Medulla oblongata (tissue), 1 donor: ENCODE measurements around the gene CLDN19.
"Not testable (repeated sequence)": the region's sequence is repeated elsewhere in the genome, so short reads cannot be mapped to it uniquely, and the experiment has no call there.

Experiments used
- DNase-seq: peaks from one replicate; pipeline ENCODE4 v3.0.0-alpha.2; 2015; ENCODE audit errors: extremely low spot score

CLDN19 gene

DNA sequence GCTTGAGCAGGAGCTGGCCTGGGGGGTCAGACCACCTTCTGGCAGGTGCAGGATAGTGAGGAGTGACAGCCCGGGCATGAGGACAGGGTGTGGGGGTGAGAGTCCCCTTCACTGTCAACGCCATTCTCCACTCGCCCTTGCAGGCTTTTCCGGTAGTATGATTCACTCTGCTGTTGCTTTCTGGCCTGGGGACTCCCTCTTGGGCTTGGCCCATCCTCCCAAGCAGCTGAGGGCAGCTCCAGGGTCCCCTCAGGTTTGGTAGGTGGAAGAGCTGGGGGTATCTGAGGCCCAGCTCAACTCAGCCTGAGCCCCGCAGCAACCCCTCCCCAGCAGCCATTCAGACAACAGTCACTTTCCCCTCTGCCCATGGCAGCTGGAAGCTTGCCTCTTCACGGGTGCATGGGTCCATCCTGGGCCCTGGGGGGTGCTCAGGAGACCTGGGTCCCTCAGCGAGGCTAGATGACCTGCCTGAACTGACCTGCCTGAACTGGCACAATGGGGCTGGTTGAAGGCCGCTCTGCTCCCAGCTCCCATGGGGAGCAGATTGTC, 1.3 kb downstream of the CLDN19 start:
- no peak for DNase-seq

DNA sequence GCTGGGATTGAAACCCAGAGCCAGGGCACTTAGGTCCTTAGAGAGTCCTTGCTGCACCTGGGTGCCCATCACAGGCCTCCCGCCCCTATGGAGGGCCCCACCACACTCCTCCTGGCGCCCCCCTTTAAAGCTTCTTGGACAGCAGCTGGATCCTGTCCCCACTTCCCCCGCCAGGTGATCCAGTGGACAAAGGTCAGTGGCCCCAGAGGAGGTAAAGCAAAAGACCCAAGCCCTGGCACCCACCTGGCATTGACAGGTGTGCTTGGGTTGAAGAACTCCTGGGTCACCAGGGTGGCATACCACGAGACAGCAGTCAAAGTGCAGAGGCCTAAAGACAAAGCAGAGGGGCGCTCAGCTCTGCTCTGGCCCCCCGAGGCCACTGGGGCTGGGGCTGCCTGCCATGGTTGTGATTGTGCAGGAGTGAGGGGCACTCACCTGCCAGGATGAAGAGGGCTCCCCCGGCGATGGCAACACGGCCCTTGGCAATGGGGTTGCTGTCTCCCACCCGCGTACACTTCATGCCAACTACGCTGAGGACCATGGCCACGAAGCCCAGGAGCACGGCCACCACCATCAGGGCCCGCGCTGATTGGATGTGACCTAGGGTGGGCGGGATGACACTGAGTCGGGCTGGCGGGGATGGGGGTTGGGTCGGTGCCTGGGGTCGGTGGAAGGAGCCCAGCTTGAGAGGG, 1.9 kb downstream of the CLDN19 start:
- DNase-seq = no peak

DNA sequence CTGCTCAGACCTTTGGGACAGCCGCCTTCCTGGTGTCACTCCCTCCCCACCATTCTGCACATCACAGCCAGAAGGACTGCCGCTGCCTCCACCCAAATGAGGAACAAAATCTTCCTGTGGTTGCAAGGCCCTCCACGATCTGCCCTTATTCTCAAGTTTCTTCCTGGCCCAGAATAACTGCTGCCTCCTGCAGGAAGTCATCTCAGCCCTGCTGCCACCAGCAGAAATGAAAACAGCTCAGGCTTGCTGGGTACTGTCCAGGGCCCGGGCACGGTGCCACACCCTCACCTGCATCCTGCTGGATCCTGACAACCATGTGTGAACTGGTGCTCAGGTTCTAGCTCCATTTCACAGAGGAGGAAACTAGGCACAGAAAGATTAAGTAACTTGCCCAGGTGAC, 2.8 kb downstream of the CLDN19 start:
- DNase-seq = peak; percentile 56

DNA sequence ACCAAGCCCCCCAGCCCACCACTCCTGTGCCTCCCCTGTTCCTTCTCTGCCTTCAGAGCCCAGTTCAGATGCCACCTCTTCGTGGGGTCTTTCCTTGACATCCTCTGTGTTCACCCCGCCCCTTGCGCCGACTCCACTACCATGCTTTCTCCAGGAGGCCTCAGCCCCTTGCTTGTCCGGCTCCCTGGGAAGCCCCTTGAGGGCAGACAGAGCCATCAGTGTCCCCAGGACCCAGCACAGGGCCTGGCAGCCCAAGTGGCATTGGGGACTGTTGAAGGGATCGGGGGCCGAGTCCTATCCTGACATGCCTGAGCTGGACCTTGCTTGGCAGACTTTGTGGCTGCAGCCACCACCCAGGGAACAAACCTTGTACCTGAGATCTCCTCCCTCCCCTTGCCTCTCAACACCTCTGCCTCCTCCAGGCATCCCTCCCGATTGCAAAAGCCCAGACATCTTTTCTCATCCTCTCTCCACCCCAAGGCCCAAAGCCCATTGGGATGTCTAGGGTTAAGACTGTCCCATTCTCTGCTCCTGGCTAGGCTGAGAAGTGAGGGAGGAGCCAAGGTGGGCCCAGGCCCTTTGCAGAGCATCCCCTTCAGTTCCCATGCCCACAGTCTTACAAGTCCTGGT, 3.4 kb downstream of the CLDN19 start:
- no peak for DNase-seq

DNA sequence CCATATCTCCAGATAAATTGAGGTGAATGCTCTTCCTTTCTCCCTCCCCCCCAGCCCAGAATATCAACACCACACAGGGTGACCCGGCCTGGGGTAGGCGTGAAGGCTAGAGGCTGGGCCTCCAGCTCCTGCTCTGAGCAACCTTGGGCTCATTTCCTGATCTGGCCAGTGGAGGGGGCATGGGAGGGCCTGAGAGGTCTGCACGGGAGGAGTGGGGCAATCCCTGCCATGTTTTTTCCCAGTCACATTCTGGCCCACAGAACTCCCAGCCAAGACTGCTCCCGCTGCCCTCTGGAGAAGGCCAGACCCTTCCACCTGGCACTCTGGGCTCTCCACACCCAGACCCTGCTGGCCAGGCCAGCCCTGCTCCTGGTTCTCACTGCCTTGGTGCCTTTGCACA, 3.9 kb downstream of the CLDN19 start:
- no peak for DNase-seq

DNA sequence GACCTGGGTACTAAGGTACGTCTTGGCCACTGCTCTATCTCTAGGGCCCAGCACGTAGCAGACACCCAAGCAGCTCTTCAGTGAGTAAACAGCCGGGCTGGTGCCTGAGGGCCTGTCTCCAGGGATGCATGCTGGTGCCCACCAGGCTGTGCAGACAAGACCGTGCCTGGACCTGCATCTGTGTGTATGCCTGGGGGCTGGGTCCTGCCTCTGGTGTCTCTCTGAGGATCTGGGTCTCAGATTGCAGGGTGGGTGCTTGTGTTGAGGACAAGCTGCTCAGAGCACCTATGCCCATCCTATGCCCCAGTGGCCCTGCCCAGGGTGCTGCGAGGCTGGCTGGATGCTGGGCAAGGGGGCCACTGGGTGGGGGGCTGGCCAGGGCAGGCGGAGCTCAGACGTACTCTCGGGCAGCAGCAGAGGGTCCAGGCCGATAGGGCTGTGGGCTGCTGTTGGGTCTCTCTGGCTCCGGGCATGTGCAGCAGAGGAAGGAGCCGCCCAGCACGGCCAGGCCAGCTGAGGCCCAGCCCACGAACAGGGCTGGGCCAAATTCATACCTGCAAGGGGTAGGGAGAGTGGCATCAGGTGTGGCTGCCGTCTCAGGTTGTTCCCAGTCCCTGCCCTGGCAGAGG, 4.4 kb downstream of the CLDN19 start:
- DNase-seq = no peak

DNA sequence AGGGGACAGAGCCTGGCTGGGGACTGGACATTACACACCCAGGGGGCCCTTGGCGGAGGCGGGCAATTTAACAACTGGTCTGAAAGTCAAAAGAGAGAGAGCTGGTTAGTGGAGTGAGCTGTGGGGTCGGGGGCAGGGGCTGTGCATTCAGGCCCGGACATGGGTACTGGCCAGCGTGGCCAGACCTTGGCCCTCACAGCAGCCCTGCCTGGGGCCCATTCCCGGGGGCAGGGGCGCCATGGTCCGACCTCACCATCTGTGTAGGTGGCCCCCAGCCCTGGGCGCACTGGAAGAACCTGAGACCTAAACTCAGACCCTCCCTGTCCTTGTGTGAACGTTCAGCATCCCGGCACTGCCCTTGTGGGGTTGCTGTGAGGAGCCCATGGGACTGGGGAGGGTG, 5.0 kb downstream of the CLDN19 start:
- no peak for DNase-seq

DNA sequence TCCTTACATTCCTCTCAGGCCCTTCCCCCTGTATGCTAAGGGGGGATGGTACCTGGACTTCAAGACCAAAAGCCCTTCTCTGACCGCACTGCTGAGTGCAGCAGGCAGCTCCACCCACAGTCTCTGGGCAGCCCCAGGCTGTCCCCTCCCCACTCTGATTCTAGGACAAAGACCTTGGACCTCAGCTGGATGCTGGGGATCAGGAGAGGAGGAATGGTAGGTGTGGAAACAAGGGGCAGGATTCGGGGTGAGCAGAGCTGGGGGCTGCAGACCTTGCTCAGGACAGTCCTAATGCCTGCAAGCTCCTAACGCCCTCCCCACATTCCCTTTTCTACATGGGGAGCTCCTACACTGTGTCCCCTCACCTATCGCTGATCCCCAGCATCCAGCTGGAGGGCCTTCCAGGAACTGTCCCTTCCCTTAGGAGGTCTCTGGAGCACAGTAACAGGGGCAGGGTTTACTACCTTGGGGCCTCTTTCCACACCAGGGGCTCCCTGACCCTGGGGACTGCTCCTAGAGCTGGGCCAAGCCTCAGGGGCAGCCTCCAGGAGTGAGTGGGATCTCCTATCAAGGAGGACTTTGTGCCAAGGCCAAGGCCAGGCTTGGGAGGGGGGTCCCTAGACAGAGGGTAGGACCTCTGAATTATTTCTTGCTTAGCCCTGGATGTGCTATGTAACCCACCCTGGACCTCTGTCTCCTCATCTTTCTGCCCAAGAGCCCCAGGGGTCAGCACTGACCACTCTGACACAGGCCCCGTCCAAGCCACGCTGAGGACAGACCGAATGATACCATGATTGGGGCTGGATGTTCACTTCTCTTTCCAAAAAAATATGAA, 5.6 kb downstream of the CLDN19 start:
- DNase-seq = no peak

DNA sequence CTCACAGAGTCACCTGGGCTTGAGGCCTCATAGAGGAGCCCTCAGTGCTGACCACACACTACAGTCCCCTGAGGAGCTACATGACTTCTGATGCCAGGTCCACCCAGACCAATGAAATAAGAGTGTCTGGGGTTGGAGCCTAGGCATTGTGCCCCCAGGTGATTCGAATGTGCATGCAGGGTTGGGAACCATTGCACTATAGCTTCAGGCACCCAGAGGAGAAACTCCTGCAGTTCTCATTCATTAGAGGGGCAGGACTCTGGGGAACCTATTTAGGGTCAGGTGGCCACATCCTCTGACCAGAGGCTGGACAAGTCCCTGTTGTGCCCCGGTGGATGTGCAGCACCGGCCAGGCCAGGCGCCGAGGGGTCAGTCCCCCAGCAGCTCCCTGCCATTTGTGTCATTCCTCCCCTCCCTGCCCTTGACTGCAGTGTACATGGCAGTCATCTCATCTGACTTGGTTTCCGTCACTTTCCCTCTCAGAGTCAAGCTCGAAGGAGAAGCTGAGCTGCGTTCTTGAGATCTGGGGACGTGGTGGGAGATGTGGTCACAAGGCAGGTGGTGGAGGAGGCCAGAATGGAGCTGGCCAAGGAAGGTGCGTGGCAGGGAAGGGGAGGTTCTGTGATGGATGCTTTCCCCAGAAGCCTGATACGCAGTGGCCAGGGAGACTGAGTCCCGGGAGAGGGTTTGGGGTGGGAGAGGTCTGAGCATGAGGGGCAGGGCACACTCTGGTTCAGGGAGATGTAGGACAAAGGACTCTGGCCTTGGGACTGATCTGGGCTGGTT, 6.4 kb downstream of the CLDN19 start:
- no peak for DNase-seq

DNA sequence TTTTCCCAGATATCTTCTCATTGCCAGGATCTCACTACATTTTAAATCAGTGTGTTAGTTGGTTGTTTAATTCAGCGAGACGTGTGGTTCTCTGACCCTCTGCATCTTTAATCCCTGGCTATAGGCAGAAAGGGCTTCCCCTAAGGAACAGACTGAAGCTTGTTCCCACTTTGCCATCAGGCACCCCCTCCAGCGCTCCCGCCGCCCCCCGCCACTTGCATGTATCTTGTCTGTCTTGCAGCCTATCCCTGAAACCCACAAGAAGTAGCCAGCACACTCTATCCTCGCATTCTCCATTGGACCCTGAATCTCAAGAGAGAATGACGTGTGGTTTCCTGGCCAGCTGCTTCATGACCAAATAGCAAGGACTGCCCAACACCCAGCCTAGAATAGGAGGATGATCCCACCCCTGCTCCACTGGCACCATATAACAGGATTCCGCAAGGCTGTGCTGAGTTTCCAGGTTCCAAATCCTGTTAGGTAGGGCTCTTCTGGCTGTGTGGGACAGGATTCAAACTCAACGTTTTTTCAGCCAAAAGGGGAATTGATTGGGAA, 7.8 kb downstream of the CLDN19 start:
- no peak for DNase-seq

DNA sequence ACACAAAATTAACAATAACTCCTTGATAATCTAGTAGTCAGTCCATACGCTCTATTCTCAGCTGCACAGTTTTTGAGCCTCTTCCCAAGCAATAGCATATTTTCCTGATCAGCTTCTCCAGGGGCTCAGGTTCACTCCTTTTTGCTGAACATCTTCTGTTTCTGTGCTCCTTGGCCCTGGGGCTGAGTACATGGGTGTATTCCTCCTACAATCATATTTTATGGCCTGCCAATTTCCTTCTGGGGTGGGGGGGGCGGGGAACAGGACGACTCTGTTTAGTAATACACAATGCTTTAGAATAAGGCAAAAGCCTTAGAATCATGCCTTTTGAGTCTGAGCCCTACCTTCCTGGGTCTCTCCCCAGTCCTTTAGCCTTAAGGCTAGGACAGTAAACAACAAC, 8.5 kb downstream of the CLDN19 start:
- DNase-seq = no peak

DNA sequence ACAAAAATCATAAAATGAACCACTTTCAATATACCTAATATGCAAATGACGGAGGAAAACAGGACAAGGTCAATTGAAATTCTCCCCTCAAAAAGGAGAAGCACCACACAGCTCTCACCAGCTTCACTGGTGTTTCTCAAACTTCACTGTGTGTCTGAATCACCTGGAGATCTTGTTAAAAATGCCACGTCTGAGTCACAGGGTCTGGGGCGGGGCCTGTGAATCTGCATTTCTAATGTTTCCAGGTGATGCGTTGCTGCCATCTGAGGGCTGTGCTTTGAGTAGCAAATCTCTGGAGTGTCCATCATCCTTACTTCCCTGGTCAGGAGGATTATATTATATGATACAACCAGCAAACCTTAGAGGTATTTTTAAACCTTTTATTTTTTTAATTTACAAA, 9.0 kb downstream of the CLDN19 start:
- no peak for DNase-seq

DNA sequence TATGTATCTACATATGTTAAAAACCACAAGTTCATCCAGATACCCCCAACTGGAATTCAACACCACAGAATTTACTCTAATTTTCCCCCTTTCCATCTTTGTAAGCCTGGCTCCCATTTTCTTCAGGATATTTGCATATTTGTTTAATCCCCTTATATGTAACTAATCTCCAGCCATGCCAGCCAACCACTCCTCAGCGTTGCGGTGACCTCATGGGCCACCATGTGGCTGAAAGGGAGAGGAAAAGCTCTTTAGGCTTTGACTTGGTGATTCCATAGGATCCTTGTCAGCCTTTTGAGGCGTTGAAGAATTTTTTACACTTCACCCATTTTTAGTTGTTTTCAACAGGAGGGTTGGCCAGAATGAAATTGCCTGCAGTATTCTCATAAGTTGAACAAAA, 10.0 kb downstream of the CLDN19 start:
- DNase-seq = no peak

DNA sequence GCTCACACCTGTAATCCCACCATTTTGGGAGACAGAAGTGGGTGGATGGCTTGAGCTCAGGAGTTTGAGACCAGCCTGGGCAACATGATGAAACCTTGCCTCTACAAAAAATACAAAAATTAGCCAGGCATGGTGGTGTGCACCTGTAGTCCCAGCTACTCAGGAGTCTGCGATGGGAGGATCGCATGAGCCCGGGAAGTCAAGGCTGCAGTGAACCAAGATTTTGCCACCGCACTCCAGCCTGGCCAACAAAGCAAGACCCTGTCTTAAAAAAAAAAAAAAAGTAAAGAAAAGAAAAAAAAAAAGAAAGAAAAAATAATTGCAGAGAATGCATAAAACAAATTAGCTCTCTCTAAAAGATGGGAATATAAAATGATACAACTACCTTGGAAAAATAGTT, 14.2 kb downstream of the CLDN19 start:
- not testable (repeated sequence) for DNase-seq

DNA sequence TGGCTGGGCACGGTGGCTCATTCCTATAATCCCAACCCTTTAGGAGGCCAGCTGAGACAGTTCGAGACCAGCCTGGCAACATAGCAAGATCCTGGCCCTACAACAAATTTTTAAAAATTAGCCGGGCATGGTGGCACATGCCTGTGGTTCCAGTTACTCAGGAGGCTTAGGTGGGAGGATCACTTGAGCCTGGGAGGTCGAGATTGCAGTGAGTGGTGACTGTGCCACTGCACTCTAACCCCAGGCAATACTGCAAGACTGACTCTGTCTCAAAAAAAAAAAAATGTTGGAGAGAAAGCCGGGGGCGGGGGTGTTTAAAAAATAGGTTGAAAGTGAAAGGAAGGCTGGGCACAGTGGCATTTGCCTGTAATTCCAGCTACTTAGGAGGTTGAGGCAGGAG, 16.5 kb downstream of the CLDN19 start:
- DNase-seq = no peak

DNA sequence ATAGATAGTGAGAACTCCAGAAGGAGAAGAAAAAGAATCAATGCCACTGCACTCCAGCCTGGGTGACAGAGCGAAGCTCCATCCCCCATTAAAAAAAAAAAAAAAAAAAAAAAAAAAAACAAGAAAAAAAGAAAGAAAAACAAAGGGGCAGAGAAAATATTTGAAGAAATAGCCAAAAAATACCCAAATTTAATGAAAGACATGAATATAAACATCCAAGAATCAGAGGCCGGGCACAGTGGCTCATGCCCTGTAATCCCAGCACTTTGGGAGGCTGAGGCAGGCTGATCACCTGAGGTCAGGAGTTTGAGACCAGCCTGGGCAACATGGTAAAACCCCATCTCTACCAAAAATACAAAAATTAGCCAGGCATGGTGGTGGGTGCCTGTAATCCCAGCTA, 17.6 kb downstream of the CLDN19 start:
- not testable (repeated sequence) for DNase-seq

DNA sequence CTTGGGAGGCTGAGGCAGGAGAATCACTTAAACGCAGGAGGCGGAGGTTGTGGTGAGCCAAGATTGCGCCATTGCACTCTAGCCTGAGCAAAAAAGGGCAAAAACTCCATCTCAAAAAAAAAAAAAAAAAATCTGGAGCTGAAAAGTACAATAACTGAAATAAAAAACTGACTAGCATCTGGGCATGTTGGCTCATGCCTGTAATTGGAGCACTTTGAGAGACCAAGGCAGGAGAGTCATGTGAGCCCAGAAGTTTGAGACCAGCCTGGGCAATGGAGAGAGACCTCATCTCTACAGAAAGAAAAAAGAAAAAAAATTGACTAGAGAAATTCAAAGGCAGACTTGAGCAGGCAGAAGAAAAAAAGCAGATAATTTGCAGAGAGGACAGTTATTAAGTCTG, 18.1 kb downstream of the CLDN19 start:
- DNase-seq = no peak

DNA sequence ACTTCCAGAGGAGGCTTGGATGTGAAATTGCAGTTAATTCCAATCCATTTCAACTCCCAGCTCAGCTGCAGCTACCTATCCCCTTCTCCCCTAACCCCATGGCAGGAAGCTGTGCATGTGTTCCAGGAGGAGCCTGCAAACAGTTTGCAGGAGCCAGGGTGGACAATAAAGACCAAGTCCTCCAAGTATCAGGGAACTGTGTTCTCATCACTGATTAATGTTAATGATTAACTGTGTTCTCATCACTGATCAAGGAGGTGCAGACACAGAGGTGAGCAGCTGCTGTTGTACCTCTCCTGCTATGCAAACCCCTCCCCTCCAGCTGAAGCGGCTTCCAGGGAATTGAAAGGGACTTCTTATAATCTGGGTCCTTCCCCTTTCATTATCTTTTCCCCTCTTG, 19.2 kb downstream of the CLDN19 start:
- DNase-seq = no peak

DNA sequence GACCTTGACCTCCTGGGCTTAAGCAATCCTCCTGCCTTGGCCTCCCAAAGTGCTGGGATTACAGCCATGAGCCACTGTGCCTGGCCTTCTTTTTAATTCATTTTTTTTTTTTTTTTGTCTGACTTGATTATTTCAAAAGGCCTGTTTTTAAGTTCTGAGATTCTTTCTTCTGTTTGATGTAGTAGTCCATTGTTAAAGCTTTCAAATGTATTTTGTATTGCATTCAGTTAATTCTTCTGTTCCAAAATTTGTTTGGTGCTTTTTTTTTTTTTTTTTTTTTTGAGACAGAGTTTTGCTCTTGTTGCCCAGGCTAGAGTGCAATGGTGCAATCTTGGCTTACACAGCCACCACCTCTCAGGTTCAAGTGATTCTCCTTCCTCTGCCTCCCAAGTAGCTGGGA, 25.6 kb downstream of the CLDN19 start:
- not testable (repeated sequence) for DNase-seq

DNA sequence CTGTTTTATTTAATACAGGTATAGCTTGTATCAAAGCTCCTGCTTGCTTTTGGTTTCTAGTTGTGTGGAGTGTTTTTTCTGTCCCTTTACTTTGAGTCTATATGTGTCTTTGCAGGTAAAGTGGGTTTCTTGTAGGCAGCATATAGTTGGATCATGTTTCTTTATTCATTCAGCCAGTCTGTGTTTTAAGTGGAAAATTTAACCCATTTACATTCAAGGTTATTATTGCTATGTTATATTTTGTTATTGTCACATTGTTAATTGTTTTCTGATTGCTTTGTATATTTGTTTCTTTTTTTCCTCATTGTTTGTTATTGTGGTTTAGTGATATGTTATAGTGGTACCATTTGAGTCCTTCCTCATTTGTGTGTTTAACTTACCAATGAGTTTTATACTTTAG, 26.7 kb downstream of the CLDN19 start:
- no peak for DNase-seq

DNA sequence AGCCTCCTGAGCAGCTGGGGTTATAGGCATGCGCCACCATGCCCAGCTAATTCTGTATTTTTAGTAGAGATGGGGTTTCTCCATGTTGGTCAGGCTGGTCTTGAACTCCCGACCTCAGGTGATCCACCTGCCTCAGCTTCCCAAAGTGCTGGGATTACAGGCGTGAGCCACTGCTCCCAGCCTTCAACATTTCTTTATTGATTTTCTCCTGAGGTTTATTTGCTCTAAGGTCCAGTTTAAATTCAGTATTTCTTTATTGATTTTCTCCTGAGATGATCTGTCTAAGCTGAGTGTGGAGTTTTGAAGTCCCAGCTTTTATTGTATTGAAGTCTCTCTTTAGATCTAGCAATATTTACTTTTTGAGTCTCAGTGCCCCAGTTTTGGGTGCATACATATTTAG, 27.2 kb downstream of the CLDN19 start:
- not testable (repeated sequence) for DNase-seq
